AG08396 (cell line): ENCODE data around the gene RFT1.
A peak's percentile ranks its signal among the peaks of the same experiment; 100 is the strongest.

Source experiments
- DNase-seq: peaks from one replicate; pipeline ENCODE4 v3.0.0; 2012; ENCODE audit warnings: low spot score, mixed read lengths

The RFT1 gene

GRCh38 chr3:53122933-53123305, 7.3 kb downstream of the RFT1 start:
- no peak for DNase-seq

GRCh38 chr3:53122255-53122932, 7.8 kb downstream of the RFT1 start:
- no peak for DNase-seq

- no peak for DNase-seq
These were observed 9.9 kb downstream of the RFT1 start for GRCh38 chr3:53120336-53120735.

GRCh38 chr3:53116956-53117355, 13.3 kb downstream of the RFT1 start:
- no peak for DNase-seq

GRCh38 chr3:53114412-53115074, 15.7 kb downstream of the RFT1 start:
- peak; percentile 29 for DNase-seq

- peak; percentile 87 for DNase-seq
These were observed 16.2 kb downstream of the RFT1 start for GRCh38 chr3:53114011-53114400.

- no peak for DNase-seq
These were observed 16.8 kb downstream of the RFT1 start for GRCh38 chr3:53113293-53114010.

GRCh38 chr3:53111822-53112221, 18.4 kb downstream of the RFT1 start:
- DNase-seq = no peak

- peak; percentile 63 for DNase-seq
These were observed 20.1 kb downstream of the RFT1 start for GRCh38 chr3:53109891-53110771.

- DNase-seq = no peak
These were observed 21.0 kb downstream of the RFT1 start for GRCh38 chr3:53109190-53109589.

- no peak for DNase-seq
These were observed 25.5 kb downstream of the RFT1 start for GRCh38 chr3:53104762-53105161.

- no peak for DNase-seq
These were observed 26.6 kb downstream of the RFT1 start for GRCh38 chr3:53103397-53104296.

- DNase-seq = no peak
These were observed 27.6 kb downstream of the RFT1 start for GRCh38 chr3:53102601-53103147.

GRCh38 chr3:53101956-53102355, 28.3 kb downstream of the RFT1 start:
- DNase-seq = no peak

GRCh38 chr3:53100818-53101466, 29.3 kb downstream of the RFT1 start:
- no peak for DNase-seq

- DNase-seq = no peak
These were observed 32.3 kb downstream of the RFT1 start for GRCh38 chr3:53097887-53098286.

GRCh38 chr3:53092942-53093341, 37.3 kb downstream of the RFT1 start:
- no peak for DNase-seq

GRCh38 chr3:53092216-53092615, 38.0 kb downstream of the RFT1 start:
- no peak for DNase-seq

- DNase-seq = no peak
These were observed 39.2 kb downstream of the RFT1 start for GRCh38 chr3:53091011-53091410.

- DNase-seq = no peak
These were observed 40.7 kb downstream of the RFT1 start for GRCh38 chr3:53089511-53089910.
